ENCODE measurements around the gene MTHFD1.

DNA sequence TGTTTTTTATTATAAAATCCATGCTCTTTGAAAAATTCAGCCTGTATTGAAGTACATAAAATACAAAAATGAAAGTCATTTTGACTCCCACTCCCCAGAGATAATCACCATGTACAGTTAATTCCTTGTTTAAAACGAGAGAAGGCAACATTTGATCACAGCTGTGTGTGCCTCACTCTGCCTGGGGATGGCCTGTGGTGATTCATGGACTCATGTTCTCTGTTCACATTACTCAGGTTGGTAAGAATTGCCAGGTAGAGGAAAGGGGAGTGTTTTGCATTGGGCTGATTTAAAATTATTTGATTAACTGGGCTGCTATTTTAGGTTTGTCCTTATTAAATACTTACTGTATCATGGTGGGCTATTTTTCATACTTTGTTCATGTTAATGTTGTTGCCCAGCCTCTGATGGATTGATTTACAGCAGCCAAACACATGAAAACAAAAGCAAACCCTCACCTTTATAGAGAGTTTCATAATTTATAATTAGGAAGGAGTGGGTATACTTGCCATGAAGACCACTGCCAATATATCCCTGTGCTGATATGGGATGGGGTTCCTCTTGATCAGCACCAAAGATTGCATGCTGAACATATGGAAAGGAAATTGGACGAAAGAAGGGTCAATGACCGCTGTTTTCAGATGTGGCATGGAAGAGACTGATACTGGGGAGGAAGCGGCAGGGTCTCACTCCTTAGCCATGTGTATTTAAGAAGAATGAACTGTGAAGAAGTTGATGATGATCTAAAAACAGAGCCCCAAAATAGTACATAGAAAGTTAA lies 119.4 kb downstream of the MTHFD1 start:
- no peak for TF ChIP-seq GATA3 (IDR thresholded peaks at IDR 0.05; ENCODE audit: low read depth, low read length)
- TF ChIP-seq GATA2 (IDR thresholded peaks at IDR 0.05; ENCODE audit: low read depth, low read length): no peak
